ENCODE measurements around the gene MARCO.

MARCO gene

GRCh38 chr2:118980022-118980421 is 38.0 kb downstream of the MARCO start:
- Histone ChIP-seq H3K27ac (ENCODE audit: low read length) (no peak overlapping the region), H2AFZ (ENCODE audit: low read depth, low read length) (no peak overlapping the region), H3K4me2 (ENCODE audit: low read length) (no peak overlapping the region), H3K4me1 (ENCODE audit: low read length) (no peaks in the 10 kb centered on the region), H3K9ac (ENCODE audit: low read length) (no peak overlapping the region), H4K20me1 (ENCODE audit: insufficient read depth, low read length) (no peaks in the 10 kb centered on the region), H3K4me3 (ENCODE audit: low read length) (no peak overlapping the region), H3K36me3 (replicated peaks; ENCODE audit: low read depth, low read length) (no peaks in the 10 kb centered on the region), H3K27me3 (ENCODE audit: low read depth, low read length) (peaks cover 42% of the 10 kb centered on the region), H3K79me2 (ENCODE audit: low read length) (no peaks in the 10 kb centered on the region), H3K9me3 (ENCODE audit: insufficient read depth, low read length) (no peaks in the 10 kb centered on the region)
- TF ChIP-seq CTCF (IDR thresholded peaks at IDR 0.05; ENCODE audit: low read depth, low read length): no peak
- no peak for TF ChIP-seq EZH2phosphoT487 (IDR thresholded peaks at IDR 0.05; ENCODE audit: low read depth)

- H3K9ac ChIP-seq (ENCODE audit: low read length): no peak overlapping the region
- H3K27ac ChIP-seq (ENCODE audit: low read length): no peak overlapping the region
- no peaks in the 10 kb centered on the region for H3K9me3 ChIP-seq (ENCODE audit: insufficient read depth, low read length)
- no peaks in the 10 kb centered on the region for H3K79me2 ChIP-seq (ENCODE audit: low read length)
- H4K20me1 ChIP-seq (ENCODE audit: insufficient read depth, low read length): no peaks in the 10 kb centered on the region
- no peak for TF ChIP-seq CTCF (IDR thresholded peaks at IDR 0.05; ENCODE audit: low read depth, low read length)
- TF ChIP-seq EZH2phosphoT487 (IDR thresholded peaks at IDR 0.05; ENCODE audit: low read depth): no peak
- H3K27me3 ChIP-seq (ENCODE audit: low read depth, low read length): peaks cover 42% of the 10 kb centered on the region
- no peaks in the 10 kb centered on the region for H3K4me1 ChIP-seq (ENCODE audit: low read length)
- no peak overlapping the region for H3K4me3 ChIP-seq (ENCODE audit: low read length)
- H3K4me2 ChIP-seq (ENCODE audit: low read length): no peak overlapping the region
- no peak overlapping the region for H2AFZ ChIP-seq (ENCODE audit: low read depth, low read length)
- H3K36me3 ChIP-seq (replicated peaks; ENCODE audit: low read depth, low read length): no peaks in the 10 kb centered on the region
Observed at GRCh38 chr2:118980573-118980972, 38.6 kb downstream of the MARCO start.

DNA sequence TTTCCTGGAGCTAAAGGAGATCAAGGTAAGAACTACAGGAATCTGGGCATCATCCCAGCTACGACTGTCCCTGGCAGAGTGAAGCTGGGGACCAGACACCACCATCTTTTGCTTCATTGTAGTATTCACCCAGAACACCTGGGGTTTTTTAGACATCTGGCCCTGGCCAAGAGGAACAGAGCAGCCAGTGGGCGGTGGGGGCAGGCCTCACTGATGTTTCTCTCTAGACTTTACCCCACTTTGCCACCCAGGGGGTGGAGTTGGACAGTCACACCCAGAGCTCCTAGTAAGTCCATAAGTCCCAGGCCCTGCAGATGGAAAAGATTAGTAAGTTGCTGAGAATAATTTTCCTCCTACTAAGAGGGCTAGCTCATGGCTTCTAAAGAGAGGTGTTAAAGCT is 39.6 kb downstream of the MARCO start:
- Histone ChIP-seq H3K9ac (ENCODE audit: low read length) (no peak overlapping the region), H3K4me3 (ENCODE audit: low read length) (no peak overlapping the region), H3K27ac (ENCODE audit: low read length) (no peak overlapping the region), H3K4me1 (ENCODE audit: low read length) (no peaks in the 10 kb centered on the region), H4K20me1 (ENCODE audit: insufficient read depth, low read length) (no peaks in the 10 kb centered on the region), H3K79me2 (ENCODE audit: low read length) (no peaks in the 10 kb centered on the region), H3K9me3 (ENCODE audit: insufficient read depth, low read length) (no peaks in the 10 kb centered on the region), H3K27me3 (ENCODE audit: low read depth, low read length) (peaks cover 37% of the 10 kb centered on the region), H3K4me2 (ENCODE audit: low read length) (no peak overlapping the region), H2AFZ (ENCODE audit: low read depth, low read length) (no peak overlapping the region), H3K36me3 (replicated peaks; ENCODE audit: low read depth, low read length) (no peaks in the 10 kb centered on the region)
- TF ChIP-seq EZH2phosphoT487 (IDR thresholded peaks at IDR 0.05; ENCODE audit: low read depth) (no peak), CTCF (IDR thresholded peaks at IDR 0.05; ENCODE audit: low read depth, low read length) (no peak)

GRCh38 chr2:118982039-118982438 is 40.0 kb downstream of the MARCO start:
- Histone ChIP-seq H3K9me3 (ENCODE audit: insufficient read depth, low read length) (no peaks in the 10 kb centered on the region), H3K4me3 (ENCODE audit: low read length) (no peak overlapping the region), H3K4me2 (ENCODE audit: low read length) (no peak overlapping the region), H3K27ac (ENCODE audit: low read length) (no peak overlapping the region), H4K20me1 (ENCODE audit: insufficient read depth, low read length) (no peaks in the 10 kb centered on the region), H3K27me3 (ENCODE audit: low read depth, low read length) (peaks cover 36% of the 10 kb centered on the region), H3K36me3 (replicated peaks; ENCODE audit: low read depth, low read length) (no peaks in the 10 kb centered on the region), H3K79me2 (ENCODE audit: low read length) (no peaks in the 10 kb centered on the region), H3K9ac (ENCODE audit: low read length) (no peak overlapping the region), H3K4me1 (ENCODE audit: low read length) (no peaks in the 10 kb centered on the region), H2AFZ (ENCODE audit: low read depth, low read length) (no peak overlapping the region)
- TF ChIP-seq EZH2phosphoT487 (IDR thresholded peaks at IDR 0.05; ENCODE audit: low read depth) (no peak), CTCF (IDR thresholded peaks at IDR 0.05; ENCODE audit: low read depth, low read length) (no peak)

All from OCI-LY3 (cell line).